CD4-positive, CD25-positive, alpha-beta regulatory T cell (primary cell): ENCODE data around the gene DUS1L. TPM values are rescaled to one million over a fixed set of nuclear protein-coding genes. Genes with fewer than 3 reads are reported as not detected.
A peak's percentile ranks its signal among the peaks of the same experiment; 100 is the strongest.

Experiments
- ATAC-seq, 2 donors: fragments of 150-1000 bp; cut with Tn5 transposase; one replicate each; pipeline ENCODE4 v1.10.0; 2021; ENCODE audit warnings: low read depth in 2 of 2, moderate number of reproducible peaks in 2 of 2, moderate library complexity in 1 of 2
- DNase-seq, 3 donors: peaks; one replicate each; pipeline versions ENCODE4 v3.0.0 to v3.0.0-alpha.2; 2012 to 2022; ENCODE audit warnings: mixed read lengths in 1 of 3
- H3K27ac ChIP-seq: one replicate; pipeline ENCODE4 v1.7.0; 2013; ENCODE audit warnings: mild to moderate bottlenecking, low read length; ENCODE audit not compliant: insufficient read depth, poor library complexity, severe bottlenecking
- H3K27me3 ChIP-seq: one replicate; pipeline ENCODE4 v1.7.0; 2013; ENCODE audit warnings: low read length; ENCODE audit not compliant: control insufficient read depth, insufficient read depth
- H3K36me3 ChIP-seq: one replicate; pipeline ENCODE4 v1.7.0; 2013; ENCODE audit warnings: mild to moderate bottlenecking, low read length, moderate library complexity; ENCODE audit not compliant: control insufficient read depth, insufficient read depth
- H3K4me1 ChIP-seq: 2 replicates; pipeline ENCODE4 v1.7.0; 2013; ENCODE audit warnings: mild to moderate bottlenecking, low read length; ENCODE audit not compliant: insufficient read depth, control insufficient read depth, poor library complexity, severe bottlenecking
- H3K4me3 ChIP-seq: one replicate; pipeline ENCODE4 v1.7.0; 2013; ENCODE audit warnings: low read depth, mild to moderate bottlenecking, low read length, moderate library complexity
- H3K9me3 ChIP-seq, 2 experiments: 1 replicate in 1 of 2; 2 replicates in 1 of 2; pipeline ENCODE4 v1.7.0; 2013; ENCODE audit warnings: low read length in 2 of 2, mild to moderate bottlenecking in 1 of 2, moderate library complexity in 1 of 2; ENCODE audit not compliant: control insufficient read depth in 2 of 2
- H3K27ac Mint-ChIP-seq, 3 donors: one replicate each; pipeline ENCODE4 v1.8.0; 2020 to 2022; ENCODE audit warnings: mild to moderate bottlenecking in 3 of 3, mixed read lengths in 3 of 3, moderate library complexity in 2 of 3
- H3K27me3 Mint-ChIP-seq: one replicate; pipeline ENCODE4 v1.8.0; 2022; ENCODE audit warnings: mild to moderate bottlenecking, mixed read lengths
- H3K36me3 Mint-ChIP-seq: one replicate; pipeline ENCODE4 v1.8.0; 2020; ENCODE audit warnings: mixed read lengths
- H3K4me1 Mint-ChIP-seq, 4 donors: one replicate each; pipeline ENCODE4 v1.8.0; 2020 to 2022; ENCODE audit warnings: mixed read lengths in 4 of 4, mild to moderate bottlenecking in 1 of 4
- H3K4me3 Mint-ChIP-seq, 4 donors: one replicate each; pipeline ENCODE4 v1.8.0; 2020 to 2022; ENCODE audit warnings: mild to moderate bottlenecking in 4 of 4, mixed read lengths in 4 of 4, moderate library complexity in 3 of 4
- H3K9me3 Mint-ChIP-seq, 7 donors: one replicate each; pipeline ENCODE4 v1.8.0; 2020 to 2022; ENCODE audit warnings: mixed read lengths in 7 of 7, mild to moderate bottlenecking in 3 of 7, moderate library complexity in 2 of 7
- polyA plus RNA-seq, 4 donors: library from polyadenylated mRNA; unstranded; fragments of 300-500 nt; fragmentation: Illumina TruSeq; gene quantifications; one replicate each; pipeline ENCODE4 v1.2.3, GENCODE V29; 2021
- total RNA-seq: library from RNA; stranded (reverse); gene quantifications from one replicate; pipeline ENCODE4 v1.2.3, GENCODE V29; 2022

Gene DUS1L
- total and polyA plus RNA-seq, 5 donors from 2014 or later, result 49.3 to 128 (median 69.5) TPM

DNA sequence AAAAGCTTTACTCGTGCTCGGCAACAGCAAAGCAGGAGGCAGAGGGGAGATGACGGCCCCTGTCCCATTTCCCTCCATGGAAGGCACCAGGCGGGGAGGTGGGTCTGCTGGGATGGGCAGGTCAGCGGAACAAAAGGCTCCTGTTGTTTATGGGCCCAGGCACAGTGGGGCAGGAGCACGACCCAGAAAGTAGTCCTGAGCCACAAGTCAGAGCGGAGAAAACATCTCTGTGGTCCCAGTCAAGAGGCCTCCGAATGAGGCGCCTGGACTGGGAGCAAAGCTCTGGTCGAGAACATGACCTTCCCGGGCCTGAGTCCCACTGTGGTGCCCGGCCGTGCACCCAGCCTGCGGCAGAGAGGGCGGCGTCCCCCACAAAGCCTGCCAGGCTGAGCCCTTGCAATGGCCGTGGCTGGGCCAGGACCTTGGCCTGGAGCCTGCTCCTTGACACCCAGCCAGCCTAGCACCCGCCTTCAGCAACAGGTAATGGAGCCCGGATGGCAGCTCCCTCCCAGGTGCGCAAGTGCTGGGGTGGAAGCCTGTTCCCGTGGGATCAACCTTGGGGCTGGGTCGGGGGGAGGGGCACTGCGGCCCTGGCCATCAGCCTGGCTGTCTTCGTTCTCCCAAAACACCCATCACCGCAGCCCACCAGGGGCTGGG, 17.6 kb downstream of the DUS1L start:
- Histone ChIP-seq H3K36me3 (no peaks in the 10 kb centered on the region), H3K27ac (no peak overlapping the region), H3K4me1 (peaks cover 14% of the 10 kb centered on the region), H3K9me3 (no peaks in the 10 kb centered on the region), H3K27me3 (no peaks in the 10 kb centered on the region), H3K4me3 (no peak overlapping the region)
- Mint-ChIP-seq H3K4me3 (peak overlapping the region in 3 of 4 donors; percentile 52 to 83 (median 66)), H3K27me3 (no peaks in the 10 kb centered on the region), H3K36me3 (peaks cover 7% of the 10 kb centered on the region), H3K27ac (no peak overlapping the region), H3K9me3 (peaks cover 0 to 1% (median 0%) of the 10 kb centered on the region in 7 donors), H3K4me1 (peaks cover 0 to 20% (median 5%) of the 10 kb centered on the region in 4 donors)
- no peak for DNase-seq
- no peak for ATAC-seq

GRCh38 chr17:82047379-82047778, 18.2 kb downstream of the DUS1L start:
- Histone ChIP-seq H3K4me1 (peaks cover 8% of the 10 kb centered on the region), H3K9me3 (no peaks in the 10 kb centered on the region), H3K36me3 (no peaks in the 10 kb centered on the region), H3K27me3 (no peaks in the 10 kb centered on the region), H3K4me3 (no peak overlapping the region), H3K27ac (no peak overlapping the region)
- no peak for ATAC-seq
- Mint-ChIP-seq H3K36me3 (peaks cover 7% of the 10 kb centered on the region), H3K4me3 (peak overlapping the region in 3 of 4 donors; percentile 52 to 83 (median 66)), H3K27me3 (no peaks in the 10 kb centered on the region), H3K9me3 (peaks cover 0 to 1% (median 0%) of the 10 kb centered on the region in 7 donors), H3K4me1 (peaks cover 0 to 15% (median 3%) of the 10 kb centered on the region in 4 donors), H3K27ac (peak overlapping the region in 1 of 3 donors; percentile 52)
- no peak for DNase-seq

GRCh38 chr17:82046903-82047302, 18.7 kb downstream of the DUS1L start:
- DNase-seq (no peak), ATAC-seq (no peak)
- H3K36me3 ChIP-seq, result no peaks in the 10 kb centered on the region
- H3K4me3 ChIP-seq, result no peak overlapping the region
- no peaks in the 10 kb centered on the region for H3K27me3 ChIP-seq
- Mint-ChIP-seq H3K36me3 (peaks cover 7% of the 10 kb centered on the region), H3K27me3 (no peaks in the 10 kb centered on the region), H3K9me3 (peaks cover 0 to 1% (median 0%) of the 10 kb centered on the region in 7 donors), H3K27ac (no peak overlapping the region), H3K4me1 (peaks cover 0 to 15% (median 3%) of the 10 kb centered on the region in 4 donors), H3K4me3 (peak overlapping the region in 2 of 4 donors; percentile 52 to 74)
- H3K9me3 ChIP-seq, result no peaks in the 10 kb centered on the region
- H3K4me1 ChIP-seq, result peaks cover 6% of the 10 kb centered on the region
- H3K27ac ChIP-seq, result no peak overlapping the region

DNA sequence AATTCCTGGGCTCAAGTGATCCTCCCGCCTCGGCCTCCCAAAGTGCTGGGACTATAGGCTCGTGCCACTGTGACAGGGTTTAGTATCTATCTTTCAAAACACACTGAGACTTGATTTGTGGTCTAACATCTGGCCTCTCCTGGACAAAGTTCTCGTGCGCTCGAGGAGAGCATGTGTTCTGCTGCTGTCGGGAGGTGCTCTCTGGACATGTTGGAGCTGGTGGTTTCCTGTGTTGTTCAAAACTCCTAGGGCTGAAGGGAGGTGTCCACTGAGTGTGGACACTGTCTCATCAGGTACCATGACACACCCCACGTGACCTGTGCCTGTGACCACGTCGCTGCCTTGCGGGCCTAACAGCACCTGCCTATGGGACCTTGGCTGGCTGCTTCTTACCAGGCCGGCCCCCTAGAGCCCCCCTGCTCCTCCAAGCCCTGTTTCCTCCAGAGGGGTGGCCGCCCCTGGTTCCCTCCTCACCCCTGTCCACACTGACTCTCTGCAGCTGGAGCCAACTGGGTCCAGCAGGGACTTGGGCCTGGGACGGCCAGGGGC, 19.6 kb downstream of the DUS1L start:
- H3K4me3 ChIP-seq, result no peak overlapping the region
- no peaks in the 10 kb centered on the region for H3K27me3 ChIP-seq
- peak overlapping the region in 1 of 4 donors; percentile 52 for H3K4me3 Mint-ChIP-seq
- H3K36me3 Mint-ChIP-seq, result peaks cover 7% of the 10 kb centered on the region
- peaks cover 0 to 1% (median 0%) of the 10 kb centered on the region in 7 donors for H3K9me3 Mint-ChIP-seq
- H3K9me3 ChIP-seq, result no peaks in the 10 kb centered on the region
- peaks cover 0 to 15% (median 3%) of the 10 kb centered on the region in 4 donors for H3K4me1 Mint-ChIP-seq
- no peaks in the 10 kb centered on the region for H3K36me3 ChIP-seq
- ATAC-seq (no peak), DNase-seq (no peak)
- no peaks in the 10 kb centered on the region for H3K27me3 Mint-ChIP-seq
- no peak overlapping the region for H3K27ac ChIP-seq
- no peak overlapping the region for H3K27ac Mint-ChIP-seq
- H3K4me1 ChIP-seq, result peaks cover 4% of the 10 kb centered on the region

GRCh38 chr17:82043507-82043906, 22.1 kb downstream of the DUS1L start:
- Mint-ChIP-seq H3K36me3 (peaks cover 7% of the 10 kb centered on the region), H3K27ac (no peak overlapping the region), H3K9me3 (peaks cover 0 to 1% (median 0%) of the 10 kb centered on the region in 7 donors), H3K4me3 (peak overlapping the region in 1 of 4 donors; percentile 51), H3K27me3 (no peaks in the 10 kb centered on the region), H3K4me1 (peaks cover 0 to 11% (median 0%) of the 10 kb centered on the region in 4 donors)
- Histone ChIP-seq H3K27me3 (no peaks in the 10 kb centered on the region), H3K36me3 (no peaks in the 10 kb centered on the region), H3K4me3 (no peak overlapping the region), H3K27ac (no peak overlapping the region), H3K9me3 (no peaks in the 10 kb centered on the region), H3K4me1 (no peaks in the 10 kb centered on the region)
- DNase-seq, result no peak
- ATAC-seq, result peak in 1 of 2 donors; percentile 28

GRCh38 chr17:82042649-82043048, 23.0 kb downstream of the DUS1L start:
- Histone ChIP-seq H3K9me3 (no peaks in the 10 kb centered on the region), H3K27me3 (no peaks in the 10 kb centered on the region), H3K27ac (no peak overlapping the region), H3K36me3 (no peaks in the 10 kb centered on the region), H3K4me1 (peaks cover under 1% of the 10 kb centered on the region), H3K4me3 (no peak overlapping the region)
- Mint-ChIP-seq H3K4me3 (no peak overlapping the region), H3K36me3 (peaks cover 6% of the 10 kb centered on the region), H3K9me3 (peaks cover 0 to 1% (median 0%) of the 10 kb centered on the region in 7 donors), H3K27me3 (no peaks in the 10 kb centered on the region), H3K4me1 (peaks cover 4 to 15% (median 6%) of the 10 kb centered on the region in 4 donors), H3K27ac (no peak overlapping the region)
- ATAC-seq (no peak), DNase-seq (no peak)

DNA sequence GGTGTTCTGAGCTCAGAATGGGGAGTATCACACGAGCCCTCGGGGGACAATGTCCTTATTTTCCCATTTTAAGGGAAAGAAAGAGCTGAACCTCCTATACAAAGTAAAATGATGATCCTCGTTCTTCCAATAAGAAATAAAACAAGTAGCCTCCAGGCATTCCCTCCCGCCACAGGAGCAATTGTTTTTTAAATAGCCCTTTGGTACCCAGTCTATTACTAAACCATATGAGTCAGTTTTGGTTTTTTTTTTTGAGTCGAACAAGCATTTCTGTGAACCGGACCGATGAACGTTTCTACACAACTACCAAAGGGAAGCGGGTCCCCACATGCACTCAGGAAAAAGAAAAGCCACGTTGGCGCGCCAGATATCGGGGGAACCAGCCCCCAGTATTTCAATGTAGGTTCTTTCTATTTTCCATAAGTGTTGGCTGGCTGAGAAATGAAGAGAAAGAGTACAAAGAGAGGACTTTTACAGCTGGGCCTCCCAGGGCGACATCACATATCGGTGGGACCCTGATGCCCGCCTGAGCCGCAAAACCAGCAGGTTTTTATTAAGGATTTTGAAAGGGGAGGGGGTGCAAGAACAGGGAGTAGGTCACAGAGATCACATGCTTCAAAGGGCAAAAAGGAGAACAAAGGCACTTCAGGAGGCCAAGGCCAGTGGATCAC, 24.3 kb downstream of the DUS1L start:
- H3K27ac Mint-ChIP-seq, result no peak overlapping the region
- ATAC-seq (no peak), DNase-seq (no peak)
- Histone ChIP-seq H3K4me3 (no peak overlapping the region), H3K27me3 (no peaks in the 10 kb centered on the region), H3K9me3 (no peaks in the 10 kb centered on the region), H3K27ac (no peak overlapping the region), H3K4me1 (peaks cover 14% of the 10 kb centered on the region), H3K36me3 (no peaks in the 10 kb centered on the region)
- peaks cover 5 to 14% (median 7%) of the 10 kb centered on the region in 4 donors for H3K4me1 Mint-ChIP-seq
- no peaks in the 10 kb centered on the region for H3K27me3 Mint-ChIP-seq
- H3K9me3 Mint-ChIP-seq, result peaks cover 0 to 1% (median 0%) of the 10 kb centered on the region in 7 donors
- H3K36me3 Mint-ChIP-seq, result no peaks in the 10 kb centered on the region
- peak overlapping the region in 1 of 4 donors; percentile 32 for H3K4me3 Mint-ChIP-seq
